CD4-positive, alpha-beta T cell treated with Interleukin-1 beta for 1 hour (primary cell): ENCODE measurements around the gene LMAN2.
A peak's percentile ranks its signal among the peaks of the same experiment; 100 is the strongest.

ENCODE experiments used
- DNase-seq, 2 donors: peaks; one replicate each; pipeline ENCODE4 v3.0.0-alpha.2; 2020 to 2022

Gene LMAN2, protein sequence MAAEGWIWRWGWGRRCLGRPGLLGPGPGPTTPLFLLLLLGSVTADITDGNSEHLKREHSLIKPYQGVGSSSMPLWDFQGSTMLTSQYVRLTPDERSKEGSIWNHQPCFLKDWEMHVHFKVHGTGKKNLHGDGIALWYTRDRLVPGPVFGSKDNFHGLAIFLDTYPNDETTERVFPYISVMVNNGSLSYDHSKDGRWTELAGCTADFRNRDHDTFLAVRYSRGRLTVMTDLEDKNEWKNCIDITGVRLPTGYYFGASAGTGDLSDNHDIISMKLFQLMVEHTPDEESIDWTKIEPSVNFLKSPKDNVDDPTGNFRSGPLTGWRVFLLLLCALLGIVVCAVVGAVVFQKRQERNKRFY

DNA sequence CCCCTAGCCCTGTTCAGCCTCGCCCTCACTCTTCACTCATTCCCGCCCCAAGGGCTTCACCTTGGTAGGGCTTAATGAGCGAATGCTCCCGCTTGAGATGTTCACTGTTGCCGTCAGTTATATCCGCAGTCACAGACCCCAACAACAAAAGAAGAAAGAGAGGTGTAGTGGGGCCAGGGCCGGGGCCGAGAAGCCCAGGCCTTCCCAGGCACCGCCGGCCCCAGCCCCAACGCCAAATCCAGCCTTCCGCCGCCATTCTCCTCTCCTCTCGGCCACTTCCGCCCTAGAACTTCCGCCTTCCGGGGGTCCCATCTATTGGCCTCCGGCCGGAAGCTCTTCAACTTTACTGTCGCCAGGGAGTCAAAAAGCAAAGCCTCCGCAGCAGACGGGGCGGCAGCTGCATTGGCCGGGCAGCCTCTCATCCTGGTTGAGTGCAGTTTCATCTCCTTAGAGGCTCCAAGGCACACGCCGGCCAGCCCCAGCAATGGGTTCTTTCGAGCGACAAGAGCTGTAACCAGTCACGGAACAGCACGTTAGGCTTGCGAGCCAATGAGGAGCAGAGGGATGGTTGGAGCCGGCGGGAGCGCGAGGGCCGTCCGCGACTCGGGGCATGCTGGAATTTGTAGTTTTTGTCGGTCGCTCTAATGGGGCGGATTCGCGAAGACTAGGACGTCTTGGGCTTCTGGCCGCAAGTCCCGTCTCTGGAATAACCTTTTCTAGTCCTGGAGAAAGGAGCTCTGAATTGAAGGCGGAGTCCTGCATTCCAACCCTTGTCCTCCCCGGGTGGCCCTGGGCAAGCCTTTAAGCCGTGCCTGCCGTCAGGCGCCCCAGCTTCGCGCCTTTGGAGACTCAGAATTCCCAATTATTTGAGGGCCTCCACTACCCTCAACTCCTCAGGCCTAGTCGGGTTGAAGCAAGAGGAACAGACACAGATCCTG, at the start of gene LMAN2:
Gene LMAN2 (minus strand): TSS at position 277 of the 938 bp plus-strand sequence. CDS start 21 bp downstream, at position 256.
- DNase-seq: peak; percentile 93 to 94

DNA sequence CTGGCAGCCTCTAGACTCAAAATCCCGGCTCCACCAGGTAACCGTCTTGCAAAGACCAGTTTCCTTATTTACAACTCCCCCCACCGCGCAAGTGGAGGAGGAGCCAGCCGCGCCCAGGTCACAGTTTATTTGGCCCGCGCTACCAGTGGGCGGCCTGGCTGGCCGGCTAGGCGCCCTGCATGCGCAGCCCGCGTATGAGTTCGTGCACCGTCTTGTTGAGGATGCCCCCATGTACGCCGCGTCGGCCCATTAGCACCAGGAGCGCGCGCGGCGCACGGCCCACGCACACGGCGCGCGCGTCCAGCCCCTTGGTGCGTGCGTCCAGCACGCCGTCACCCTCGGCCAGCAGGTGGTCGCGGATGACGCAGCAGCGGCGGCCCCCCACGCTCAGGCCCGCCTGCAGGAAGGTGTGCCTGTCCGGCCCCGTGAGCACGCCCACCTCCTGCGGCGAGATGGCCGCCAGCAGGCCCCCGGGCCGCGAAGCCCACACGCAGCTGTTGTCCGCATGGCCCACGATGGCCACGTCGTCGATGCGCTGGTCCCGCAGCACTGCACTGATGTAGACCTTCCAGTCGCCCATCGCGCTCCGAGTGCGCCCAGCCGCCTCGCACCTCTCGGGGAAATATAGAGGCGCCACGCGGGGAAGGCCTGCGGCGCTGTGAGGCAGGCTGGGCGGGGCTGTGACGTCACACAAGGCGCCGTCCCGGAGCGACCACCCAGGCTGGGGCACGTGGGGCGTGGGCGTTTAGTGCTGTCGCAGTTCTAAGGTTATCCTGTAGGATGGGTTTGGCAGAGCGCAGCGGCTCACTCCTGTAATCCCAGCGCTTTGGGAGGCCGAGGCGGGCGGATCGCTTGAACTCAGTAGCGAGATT, 48.8 kb upstream of the LMAN2 start, which contains the start of gene PFN3:
Gene PFN3 (minus strand): TSS at position 665 of the 872 bp plus-strand sequence. CDS start 85 bp downstream, at position 580.
- DNase-seq: no peak

DNA sequence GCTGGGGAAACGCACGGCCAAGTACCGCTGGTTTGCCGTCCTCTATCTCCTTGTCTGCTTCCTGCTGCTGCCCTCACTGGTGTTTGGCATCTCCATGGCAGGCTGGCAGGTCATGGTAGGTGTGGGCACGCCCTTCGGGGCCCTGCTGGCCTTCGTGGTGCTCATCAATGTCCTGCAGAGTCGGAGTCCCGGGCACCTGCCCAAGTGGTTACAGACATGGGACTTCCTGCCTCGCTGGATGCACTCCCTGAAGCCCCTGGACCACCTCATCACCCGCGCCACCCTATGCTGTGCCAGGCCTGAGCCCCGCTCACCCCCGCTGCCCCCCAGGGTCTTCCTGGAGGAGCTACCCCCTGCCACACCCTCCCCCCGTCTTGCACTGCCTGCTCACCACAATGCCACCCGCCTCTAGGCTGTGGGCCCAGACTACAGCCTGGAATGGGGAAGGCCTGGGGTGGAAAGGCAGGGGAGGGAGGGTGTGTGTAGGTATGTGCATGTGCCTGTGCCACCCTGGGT, 46.5 kb upstream of the LMAN2 start:
- no peak for DNase-seq

DNA sequence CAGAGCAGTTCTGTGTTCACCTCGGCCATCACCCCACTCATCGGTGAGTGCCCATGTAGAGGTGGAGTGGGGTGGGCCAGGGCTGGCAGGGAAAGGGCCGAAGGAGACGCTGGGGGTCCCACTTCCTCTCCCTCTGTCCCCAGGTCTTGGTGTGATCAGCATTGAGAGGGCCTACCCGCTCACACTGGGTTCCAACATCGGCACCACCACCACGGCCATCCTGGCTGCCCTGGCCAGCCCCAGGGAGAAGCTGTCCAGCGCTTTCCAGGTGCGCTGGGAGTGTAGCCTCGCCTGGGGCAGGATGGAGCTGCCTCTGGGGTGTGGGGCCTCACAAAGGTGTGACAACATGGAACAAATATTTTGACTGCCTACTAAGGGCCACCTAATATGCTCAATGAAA, 45.3 kb upstream of the LMAN2 start:
- no peak for DNase-seq

DNA sequence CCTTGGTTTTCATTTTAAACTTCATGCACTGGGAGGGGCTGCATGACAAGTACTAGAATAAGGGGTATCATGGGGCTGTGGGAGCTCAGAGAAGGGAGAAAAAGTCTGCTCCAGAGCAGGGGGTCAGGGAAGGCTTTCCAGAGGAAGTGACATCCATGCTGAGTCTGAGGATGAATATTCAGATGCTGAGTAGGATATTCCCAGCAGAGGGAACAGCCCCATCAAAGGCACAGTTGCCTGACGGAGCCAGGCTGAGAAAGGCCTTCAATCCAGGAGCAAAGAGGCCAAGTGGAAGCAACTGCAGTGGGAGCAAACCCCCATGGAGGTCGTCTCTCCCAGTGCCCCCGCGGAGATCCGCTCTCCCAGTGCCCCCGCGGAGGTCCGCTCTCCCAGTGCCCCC, 44.6 kb upstream of the LMAN2 start:
- DNase-seq: no peak

DNA sequence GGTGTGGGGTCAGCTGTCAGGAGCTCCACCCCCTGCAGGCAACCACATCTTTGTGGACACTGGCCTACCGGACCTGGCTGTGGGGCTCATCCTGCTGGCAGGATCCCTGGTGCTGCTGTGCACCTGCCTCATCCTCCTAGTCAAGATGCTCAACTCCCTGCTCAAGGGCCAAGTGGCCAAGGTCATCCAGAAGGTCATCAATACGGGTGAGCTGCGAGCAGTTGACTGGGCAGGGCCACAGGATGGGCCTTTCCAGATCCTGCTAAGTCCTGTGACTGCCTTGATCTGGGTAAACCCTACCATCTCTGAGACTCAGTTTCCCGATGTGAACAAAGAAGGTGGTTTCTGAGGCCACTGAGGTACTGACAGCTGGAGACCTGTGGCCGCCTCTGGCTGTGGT, 42.5 kb upstream of the LMAN2 start:
- no peak for DNase-seq

DNA sequence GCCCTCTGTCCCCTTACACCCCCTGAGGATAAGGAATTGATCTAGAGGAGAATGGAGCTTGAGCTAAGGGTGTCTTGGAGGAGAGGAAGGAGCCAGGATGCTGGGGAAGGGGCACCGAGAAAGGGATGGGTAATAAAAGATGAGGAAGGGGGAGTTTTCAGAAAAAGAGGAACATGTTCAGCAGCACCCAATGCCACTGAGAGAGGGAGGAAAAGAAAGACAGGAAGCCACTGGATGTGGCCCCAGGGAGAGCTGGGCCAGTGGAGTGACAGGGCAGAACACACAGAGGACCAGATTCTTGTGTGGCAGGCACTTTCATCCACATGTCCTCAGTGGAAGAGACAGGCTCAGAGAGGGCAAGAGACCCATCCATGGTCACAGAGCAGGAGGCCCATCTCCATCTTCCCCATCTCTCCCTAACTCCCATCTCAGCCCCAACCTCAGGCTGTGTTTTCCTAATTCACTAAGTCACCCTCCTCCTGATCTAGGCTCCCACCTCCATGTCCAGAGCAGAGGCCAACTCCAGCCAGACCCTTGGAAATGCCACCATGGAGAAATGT, 41.8 kb upstream of the LMAN2 start:
- no peak for DNase-seq

DNA sequence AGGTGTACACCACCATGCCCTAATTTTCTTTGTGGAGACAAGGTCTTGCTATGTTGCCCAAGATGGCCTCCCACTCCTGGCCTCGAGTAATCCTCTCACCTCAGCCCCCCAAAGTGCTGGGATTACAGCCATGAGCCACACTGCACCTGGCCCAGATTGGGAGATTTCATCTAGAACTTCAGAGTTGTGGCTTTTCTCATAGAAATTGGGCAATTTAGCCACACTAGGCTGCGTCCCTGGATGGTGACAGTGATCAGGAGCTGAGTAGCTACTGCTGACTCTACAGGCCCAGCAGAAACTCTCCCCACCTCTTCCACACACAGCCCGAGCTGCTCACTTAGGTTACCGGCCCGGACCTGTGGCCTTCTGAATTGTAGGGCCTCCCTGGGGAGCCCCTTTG, 41.3 kb upstream of the LMAN2 start:
- DNase-seq: no peak

DNA sequence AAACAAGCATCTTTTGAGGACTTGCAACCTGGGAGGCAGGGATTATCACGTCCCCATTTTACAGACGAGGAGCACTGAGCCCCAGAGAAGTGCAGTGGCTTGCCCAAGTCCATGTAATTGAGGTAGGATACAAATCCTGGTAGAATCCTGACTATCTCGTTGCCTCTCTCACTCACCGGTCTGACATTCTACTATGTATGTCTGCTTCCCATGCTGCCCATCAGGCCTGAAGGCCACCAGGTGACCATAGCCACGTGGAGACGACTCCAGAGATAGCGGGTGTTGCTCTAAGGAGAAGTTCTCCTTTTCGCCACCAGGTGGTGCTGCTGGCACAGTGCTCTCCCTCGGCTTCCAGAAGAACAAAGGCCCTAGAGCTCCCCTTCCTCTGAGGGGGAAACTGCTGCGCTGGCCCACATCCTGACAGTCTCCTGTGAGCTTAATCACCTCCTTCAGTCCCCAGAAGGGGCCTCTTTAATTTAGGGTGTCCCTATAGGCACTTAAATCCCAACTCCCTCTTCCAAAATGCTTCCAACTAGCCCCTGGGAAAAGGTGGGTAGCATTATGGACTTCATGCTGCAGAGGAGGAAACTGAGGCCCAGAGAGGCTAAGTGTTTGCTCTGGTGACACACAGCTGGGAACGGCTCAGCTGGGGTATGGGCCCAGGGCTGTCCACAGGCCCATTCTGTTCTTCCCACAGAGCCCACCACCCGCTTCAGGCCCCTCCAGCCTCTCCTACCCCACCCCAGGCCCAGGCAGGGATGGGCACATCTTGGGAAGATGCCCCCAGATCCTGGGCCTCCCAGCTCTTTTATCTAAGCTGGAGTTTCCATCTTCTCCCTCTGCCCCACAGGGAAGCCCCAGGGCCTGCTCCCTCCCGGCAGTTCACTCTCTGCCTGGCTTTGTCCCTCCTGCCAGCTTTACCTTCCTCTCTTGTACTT, 39.2 kb upstream of the LMAN2 start:
- DNase-seq: peak; percentile 88 to 90

DNA sequence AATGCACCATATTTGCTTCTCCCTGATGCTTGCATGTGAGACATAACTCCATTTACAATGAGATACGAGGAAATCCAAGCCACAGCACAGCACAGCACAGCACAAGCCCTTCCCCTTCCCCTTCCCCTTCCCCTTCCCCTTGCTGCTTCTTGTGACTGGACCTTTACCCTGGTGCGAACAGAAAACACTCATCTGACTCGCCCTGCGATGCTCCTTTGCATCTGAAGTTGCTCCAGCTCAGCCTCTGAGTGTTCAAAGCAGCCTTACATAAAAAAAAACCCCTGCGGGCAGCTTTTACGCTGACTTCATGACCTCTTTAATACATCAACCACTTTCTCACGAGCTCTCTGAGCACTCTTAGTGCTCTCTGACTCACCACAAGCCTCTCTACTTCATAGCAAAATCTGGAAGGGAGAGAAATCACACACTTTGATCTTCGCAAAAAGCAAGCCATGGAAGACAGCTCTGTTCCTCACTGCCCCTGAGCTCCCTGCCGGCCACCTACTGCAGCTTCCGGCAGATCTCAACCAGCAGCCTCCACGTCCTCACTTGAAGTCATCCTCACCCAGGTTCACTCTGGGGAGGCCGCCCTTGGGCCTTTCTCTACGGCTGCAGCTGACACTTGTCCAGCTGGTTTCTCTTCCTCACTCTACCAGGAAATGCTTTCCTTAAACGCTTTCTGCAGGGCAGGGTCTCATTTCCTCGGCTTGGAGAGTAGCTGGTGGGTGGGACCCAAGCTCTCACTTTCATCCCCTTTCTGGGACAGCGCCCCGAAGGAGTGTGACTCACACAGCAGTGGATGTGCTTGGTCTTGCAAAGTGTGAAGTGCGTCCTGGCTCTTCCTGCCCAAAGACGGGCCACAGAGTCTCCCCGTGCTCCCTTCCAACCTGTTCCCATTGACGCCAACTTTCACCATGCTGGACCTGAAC, 38.0 kb upstream of the LMAN2 start:
- peak; percentile 59 to 70 for DNase-seq

DNA sequence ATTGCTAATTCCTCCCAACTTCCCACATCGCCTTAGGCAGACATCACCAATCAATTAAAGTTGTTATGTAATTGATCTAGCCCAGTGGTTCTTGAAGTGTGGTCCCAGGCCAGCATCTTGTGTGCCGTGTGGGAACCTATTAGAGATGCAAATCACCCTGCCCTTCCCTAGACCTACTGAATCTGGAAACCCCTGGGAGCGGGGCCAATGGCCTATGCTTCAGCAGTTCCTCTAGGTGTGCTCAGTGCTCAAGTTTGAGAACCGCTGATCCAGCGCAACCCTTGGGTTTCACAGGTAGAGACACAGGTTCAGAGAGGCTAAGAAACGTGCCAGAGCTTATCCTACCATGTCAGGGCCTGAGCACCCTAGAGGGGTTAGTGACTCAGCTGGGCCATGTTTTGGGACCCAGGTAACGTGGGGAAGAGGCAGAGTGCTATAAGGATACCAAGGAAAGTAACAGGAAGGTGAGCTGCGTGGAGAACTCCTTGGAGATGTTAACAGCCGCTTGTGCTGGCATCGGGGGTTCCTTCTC, 37.1 kb upstream of the LMAN2 start:
- DNase-seq: no peak

DNA sequence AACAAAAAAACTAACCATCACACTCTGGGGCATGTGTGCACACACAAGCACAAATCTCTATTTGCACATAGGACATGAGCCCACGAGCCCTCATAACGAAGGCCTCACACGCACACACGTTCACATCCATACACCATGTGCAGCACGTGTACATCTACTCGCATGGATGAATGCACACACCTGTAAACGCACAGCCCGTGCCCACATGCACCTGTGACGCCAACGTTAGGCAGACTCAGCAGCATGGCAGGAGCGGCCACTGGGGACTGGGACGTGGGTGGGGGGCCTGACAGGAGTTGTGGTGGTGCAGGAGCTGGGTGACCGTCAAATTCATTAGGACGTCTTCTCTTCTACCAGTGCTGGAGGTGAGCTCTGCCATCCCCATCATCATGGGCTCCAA, 35.9 kb upstream of the LMAN2 start:
- DNase-seq: no peak

DNA sequence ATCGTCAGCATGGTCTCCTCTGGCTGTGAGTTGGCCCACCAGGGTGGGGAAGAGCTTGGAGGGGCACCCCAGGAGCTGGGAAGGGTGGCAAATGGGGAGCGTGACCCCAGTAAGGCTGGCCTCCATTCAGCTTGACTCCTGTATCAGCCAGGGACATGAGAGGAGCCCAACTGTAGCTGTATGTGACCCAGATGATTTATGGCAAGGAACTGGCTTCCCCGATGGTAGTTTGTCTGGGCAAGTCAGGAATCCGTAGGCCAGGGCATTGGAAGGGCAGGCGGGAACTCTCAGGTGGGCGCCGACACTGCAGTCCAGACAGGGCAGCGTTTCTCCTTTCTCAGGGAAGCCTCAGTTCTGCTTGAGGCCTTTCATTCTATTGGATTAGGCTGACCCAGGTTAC, 35.1 kb upstream of the LMAN2 start:
- DNase-seq: no peak

DNA sequence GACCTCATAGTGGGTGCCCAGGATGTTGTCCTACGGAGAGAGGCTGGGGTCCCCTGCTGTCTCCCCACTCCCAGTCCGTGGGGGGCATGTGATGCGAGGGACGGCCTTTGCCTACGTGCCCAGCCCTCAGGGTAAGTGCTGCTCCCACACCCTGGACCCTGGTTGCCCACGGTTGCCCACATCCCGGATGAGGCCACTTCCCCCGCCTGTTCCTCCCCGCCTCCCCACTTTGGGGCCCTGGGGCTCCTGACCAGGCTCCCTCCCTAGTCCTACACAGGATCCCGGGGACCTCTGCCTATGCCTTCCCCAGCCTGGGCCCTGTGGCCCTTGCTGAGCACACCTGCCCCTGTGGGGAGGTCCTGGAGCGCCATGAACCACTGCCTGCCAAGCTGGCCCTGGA, 34.3 kb upstream of the LMAN2 start:
- DNase-seq: no peak

DNA sequence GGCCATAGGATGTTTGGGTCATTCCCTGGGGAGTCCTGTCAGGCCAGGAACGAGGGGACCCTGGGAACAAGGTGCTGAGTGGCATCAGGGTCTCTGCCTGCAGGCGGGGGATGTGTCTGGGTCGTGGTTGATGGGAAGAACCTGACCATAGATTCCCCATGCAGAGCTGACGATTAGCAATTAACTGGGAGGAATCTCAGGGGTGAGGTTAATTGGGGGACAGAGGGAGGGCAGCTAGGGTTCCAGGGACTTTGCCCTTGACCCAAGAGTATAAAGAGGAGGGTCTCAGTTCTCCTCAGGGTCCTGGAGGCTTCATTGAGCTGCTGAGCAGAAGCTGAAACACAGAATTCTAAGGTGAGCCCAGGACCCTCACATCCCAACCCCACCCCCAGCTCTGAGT, 32.7 kb upstream of the LMAN2 start, which contains the start of gene SLC34A1:
Gene SLC34A1 (plus strand): TSS at position 301 of the 400 bp plus-strand sequence. CDS start 1,308 bp downstream, outside the sequence.
- no peak for DNase-seq

DNA sequence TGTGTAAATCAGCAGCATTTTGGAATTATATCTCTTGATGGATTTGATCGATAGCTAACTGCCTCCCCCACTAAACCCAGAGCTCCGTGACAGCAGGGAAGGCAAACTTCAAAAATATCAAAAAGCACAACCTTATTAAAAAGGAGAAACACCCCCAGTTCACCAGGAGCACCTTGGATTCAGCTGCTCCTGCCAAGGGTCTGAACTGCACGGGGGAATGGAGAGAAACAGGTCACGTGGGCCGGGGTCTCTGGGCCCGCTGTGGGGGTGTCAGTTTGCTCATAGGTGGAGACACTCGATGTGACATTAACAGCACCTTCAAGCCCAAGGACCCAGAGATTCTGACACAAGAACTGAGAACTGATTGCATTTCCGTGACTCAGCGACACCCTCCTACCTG, 31.7 kb upstream of the LMAN2 start:
- no peak for DNase-seq

DNA sequence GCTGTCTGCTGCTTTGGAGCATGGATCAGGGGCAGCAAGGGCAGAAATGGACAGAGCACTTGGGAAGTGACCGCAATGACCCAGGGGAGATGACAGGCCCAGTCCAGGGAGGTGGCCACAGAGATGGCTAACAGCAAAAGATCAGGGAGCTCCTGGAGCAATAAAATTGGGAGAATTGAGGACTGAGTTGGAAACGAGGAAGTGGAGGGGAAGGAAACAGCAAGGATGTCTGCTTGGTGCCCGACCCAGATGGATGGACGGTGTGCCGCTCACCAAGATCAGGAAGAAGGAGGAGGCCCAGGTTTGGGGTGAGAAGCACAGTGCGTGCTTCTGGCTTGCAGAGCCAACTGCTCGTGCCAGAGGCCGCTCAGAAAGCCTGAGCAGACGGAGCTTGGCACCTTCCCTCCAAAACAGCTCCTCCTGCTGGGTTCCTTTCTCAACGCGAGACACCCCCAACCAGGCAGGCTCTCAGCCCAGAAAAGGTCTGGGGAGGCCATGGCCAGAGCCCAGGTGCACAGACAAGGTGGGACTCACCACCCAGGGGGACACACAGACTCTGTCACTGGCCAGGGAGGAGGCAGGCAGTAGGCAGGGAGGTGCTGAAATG, 31.1 kb upstream of the LMAN2 start:
- DNase-seq: peak in 1 of 2 donors; percentile 34

DNA sequence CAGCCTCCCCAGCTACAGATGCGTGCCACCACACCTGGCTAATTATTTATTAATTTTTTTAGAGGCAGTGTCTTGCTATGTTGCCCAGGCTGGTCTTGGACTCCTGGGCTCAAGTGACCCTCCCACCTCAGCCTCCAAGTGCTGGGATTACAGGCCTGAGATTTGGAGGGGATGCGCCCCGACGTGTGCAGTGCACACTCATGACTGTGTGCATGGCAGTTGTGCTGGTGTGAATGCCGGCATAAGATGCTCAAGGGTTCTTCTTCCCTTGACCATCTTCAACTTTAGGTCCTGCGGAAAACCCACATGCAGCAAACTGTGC, 29.3 kb upstream of the LMAN2 start:
- DNase-seq: no peak
